Neural cell (in vitro differentiated cells): ENCODE results near the gene PTGR3. TPM values are rescaled to one million over a fixed set of nuclear protein-coding genes. Genes with fewer than 3 reads are reported as not detected.

ENCODE experiments used
- H2AFZ ChIP-seq: fragments of 200-600, 300-800 bp; sonication (generic), shearing (Covaris generic); 2 replicates; pipeline ENCODE4 v1.6.0; 2014; ENCODE audit warnings: low read depth, mild to moderate bottlenecking, antibody characterized with exemption, low read length, moderate library complexity
- H3F3A ChIP-seq: fragments of 200-600 bp; shearing (Covaris generic); 2 replicates; pipeline ENCODE4 v1.6.1; 2016; ENCODE audit warnings: mild to moderate bottlenecking, moderate library complexity, mixed read lengths, antibody characterized with exemption, low read length; ENCODE audit not compliant: insufficient read depth, poor library complexity, severe bottlenecking
- H3K27ac ChIP-seq: fragments of 200-600, 300-800 bp; sonication (generic), shearing (Covaris generic); 2 replicates; pipeline ENCODE4 v1.5.1; 2014; ENCODE audit warnings: mild to moderate bottlenecking, low read length, moderate library complexity
- H3K27me3 ChIP-seq: fragments of 300-800, 200-600 bp; sonication (generic), shearing (Covaris generic); 2 replicates; pipeline ENCODE4 v1.6.0; 2014; ENCODE audit warnings: mild to moderate bottlenecking, low read depth, low read length, moderate library complexity; ENCODE audit not compliant: insufficient read depth
- H3K36me3 ChIP-seq: fragments of 300-800, 200-600 bp; sonication (generic), shearing (Covaris generic); 2 replicates; pipeline ENCODE4 v1.5.1; 2014; ENCODE audit warnings: mild to moderate bottlenecking, antibody characterized with exemption, low read length, moderate library complexity; ENCODE audit not compliant: insufficient read depth
- H3K4me2 ChIP-seq: fragments of 300-800, 200-600 bp; sonication (generic), shearing (Covaris generic); 2 replicates; pipeline ENCODE4 v1.6.0; 2014; ENCODE audit warnings: mild to moderate bottlenecking, low read length
- H3K4me3 ChIP-seq: fragments of 300-800, 200-600 bp; sonication (generic), shearing (Covaris generic); 2 replicates; pipeline ENCODE4 v1.5.1; 2014; ENCODE audit warnings: mild to moderate bottlenecking, low read length, moderate library complexity
- H3K79me2 ChIP-seq: fragments of 200-600 bp; shearing (Covaris generic); replicated peaks from 2 replicates; pipeline ENCODE4 v1.6.0; 2014; ENCODE audit warnings: mild to moderate bottlenecking, low read length, moderate library complexity; ENCODE audit not compliant: insufficient read depth
- H3K9ac ChIP-seq: fragments of 300-800, 200-600 bp; sonication (generic), shearing (Covaris generic); 2 replicates; pipeline ENCODE4 v1.6.1; 2016; ENCODE audit warnings: mild to moderate bottlenecking, low read length, mixed read lengths
- H3K9me2 ChIP-seq: fragments of 200-600 bp; shearing (Covaris generic); 2 replicates; pipeline ENCODE4 v1.6.1; 2016; ENCODE audit warnings: mild to moderate bottlenecking, low read length, mixed read lengths; ENCODE audit not compliant: insufficient read depth
- H3K9me3 ChIP-seq: fragments of 200-600, 300-800 bp; sonication (generic), shearing (Covaris generic); 2 replicates; pipeline ENCODE4 v1.6.1; 2016; ENCODE audit warnings: mild to moderate bottlenecking, mixed run types, low read length, moderate library complexity, mixed read lengths
- H4K20me1 ChIP-seq: fragments of 200-600 bp; shearing (Covaris generic); 2 replicates; pipeline ENCODE4 v1.6.1; 2016; ENCODE audit warnings: mild to moderate bottlenecking, mixed run types; ENCODE audit not compliant: insufficient read depth
- EP300 ChIP-seq: fragments of 450-650 bp; conservative IDR thresholded peaks from 2 replicates; pipeline ENCODE4 v1.6.1; 2014; ENCODE audit warnings: antibody characterized with exemption, mild to moderate bottlenecking, moderate library complexity; ENCODE audit not compliant: poor library complexity, severe bottlenecking
- EZH2 ChIP-seq: fragments of 200-600, 300-800 bp; shearing (Covaris generic), sonication (generic); IDR thresholded peaks from 2 replicates; pipeline ENCODE4 v1.6.1; 2014; ENCODE audit warnings: antibody characterized with exemption, low read length, borderline replicate concordance, mild to moderate bottlenecking; ENCODE audit not compliant: insufficient read depth, poor library complexity, severe bottlenecking
- MXI1 ChIP-seq: fragments of 450-650 bp; conservative IDR thresholded peaks from 2 replicates; pipeline ENCODE4 v1.6.1; 2014; ENCODE audit warnings: antibody characterized with exemption, mild to moderate bottlenecking; ENCODE audit not compliant: poor library complexity, severe bottlenecking
- POLR2AphosphoS5 ChIP-seq: IDR thresholded peaks from 2 replicates; pipeline ENCODE4 v1.6.1; 2012
- RAD21 ChIP-seq: fragments of 450-650 bp; conservative IDR thresholded peaks from 2 replicates; pipeline ENCODE4 v1.6.1; 2014; ENCODE audit warnings: antibody characterized with exemption, mild to moderate bottlenecking, moderate library complexity
- REST ChIP-seq: IDR thresholded peaks from 2 replicates; pipeline ENCODE4 v1.6.1; 2012; ENCODE audit warnings: borderline replicate concordance
- SMC3 ChIP-seq: fragments of 450-650 bp; conservative IDR thresholded peaks from 2 replicates; pipeline ENCODE4 v1.6.1; 2014; ENCODE audit warnings: antibody characterized with exemption, mild to moderate bottlenecking, moderate library complexity; ENCODE audit not compliant: poor library complexity
- TAF1 ChIP-seq: IDR thresholded peaks from 2 replicates; pipeline ENCODE4 v1.6.1; 2012; ENCODE audit warnings: low read depth
- polyA plus RNA-seq: library from polyadenylated mRNA; depleted of rRNA; stranded (reverse); fragments of >200 nt; gene quantifications from 2 replicates; pipeline ENCODE4 v1.2.3, GENCODE V29; 2014
- TF ChIP-seq, protein P1 (sequence below): fragments of 450-650 bp; IDR thresholded peaks from 2 replicates; pipeline ENCODE4 v1.5.1; 2014; ENCODE audit warnings: antibody characterized with exemption, mild to moderate bottlenecking, moderate library complexity; ENCODE audit not compliant: poor library complexity, severe bottlenecking

Gene PTGR3
- polyA plus RNA-seq, 1 donor from 2014 or later: 5.9 TPM

GRCh38 chr18:75178376-75178775, 30.6 kb downstream of the PTGR3 start:
- Histone ChIP-seq H3K9me2 (no peaks in the 10 kb centered on the region), H4K20me1 (no peaks in the 10 kb centered on the region), H3K27ac (no peak overlapping the region), H3K9ac (no peak overlapping the region), H3K4me2 (no peak overlapping the region), H3K79me2 (no peaks in the 10 kb centered on the region), H3K9me3 (no peaks in the 10 kb centered on the region), H3K36me3 (no peaks in the 10 kb centered on the region), H3K4me3 (no peak overlapping the region), H3K27me3 (no peaks in the 10 kb centered on the region), H2AFZ (no peak overlapping the region), H3F3A (no peaks in the 10 kb centered on the region)
- TF ChIP-seq SMC3: no peak
- TF ChIP-seq POLR2AphosphoS5: no peak
- TF ChIP-seq REST: no peak
- TF ChIP-seq, protein P1, sequence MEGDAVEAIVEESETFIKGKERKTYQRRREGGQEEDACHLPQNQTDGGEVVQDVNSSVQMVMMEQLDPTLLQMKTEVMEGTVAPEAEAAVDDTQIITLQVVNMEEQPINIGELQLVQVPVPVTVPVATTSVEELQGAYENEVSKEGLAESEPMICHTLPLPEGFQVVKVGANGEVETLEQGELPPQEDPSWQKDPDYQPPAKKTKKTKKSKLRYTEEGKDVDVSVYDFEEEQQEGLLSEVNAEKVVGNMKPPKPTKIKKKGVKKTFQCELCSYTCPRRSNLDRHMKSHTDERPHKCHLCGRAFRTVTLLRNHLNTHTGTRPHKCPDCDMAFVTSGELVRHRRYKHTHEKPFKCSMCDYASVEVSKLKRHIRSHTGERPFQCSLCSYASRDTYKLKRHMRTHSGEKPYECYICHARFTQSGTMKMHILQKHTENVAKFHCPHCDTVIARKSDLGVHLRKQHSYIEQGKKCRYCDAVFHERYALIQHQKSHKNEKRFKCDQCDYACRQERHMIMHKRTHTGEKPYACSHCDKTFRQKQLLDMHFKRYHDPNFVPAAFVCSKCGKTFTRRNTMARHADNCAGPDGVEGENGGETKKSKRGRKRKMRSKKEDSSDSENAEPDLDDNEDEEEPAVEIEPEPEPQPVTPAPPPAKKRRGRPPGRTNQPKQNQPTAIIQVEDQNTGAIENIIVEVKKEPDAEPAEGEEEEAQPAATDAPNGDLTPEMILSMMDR: no peak
- no peak for TF ChIP-seq RAD21
- no peak for TF ChIP-seq MXI1
- no peak for TF ChIP-seq EZH2
- no peak for TF ChIP-seq EP300
- TF ChIP-seq TAF1: no peak

GRCh38 chr18:75176849-75177248, 32.1 kb downstream of the PTGR3 start:
- Histone ChIP-seq H3K36me3 (no peaks in the 10 kb centered on the region), H3K9me2 (no peaks in the 10 kb centered on the region), H3K9me3 (no peaks in the 10 kb centered on the region), H3K27ac (no peak overlapping the region), H3K9ac (no peak overlapping the region), H3K27me3 (no peaks in the 10 kb centered on the region), H3F3A (no peaks in the 10 kb centered on the region), H4K20me1 (no peaks in the 10 kb centered on the region), H3K4me2 (no peak overlapping the region), H2AFZ (no peak overlapping the region), H3K79me2 (no peaks in the 10 kb centered on the region), H3K4me3 (no peak overlapping the region)
- TF ChIP-seq MXI1 (no peak), RAD21 (no peak), REST (no peak), EZH2 (no peak), TAF1 (no peak), SMC3 (no peak), EP300 (no peak), POLR2AphosphoS5 (no peak)
- TF ChIP-seq, protein P1: no peak
